GM19099 (cell line): ENCODE results near the gene ESRRA.

Experiments
- POLR2A ChIP-seq: IDR thresholded peaks from 3 replicates; pipeline ENCODE4 v1.6.1; 2011; ENCODE audit warnings: low read depth; ENCODE audit not compliant: insufficient read length; ENCODE audit errors: extremely low read depth

Gene ESRRA

GRCh38 chr11:64324692-64325469 is 19.6 kb downstream of the ESRRA start:
- TF ChIP-seq POLR2A = no peak

DNA sequence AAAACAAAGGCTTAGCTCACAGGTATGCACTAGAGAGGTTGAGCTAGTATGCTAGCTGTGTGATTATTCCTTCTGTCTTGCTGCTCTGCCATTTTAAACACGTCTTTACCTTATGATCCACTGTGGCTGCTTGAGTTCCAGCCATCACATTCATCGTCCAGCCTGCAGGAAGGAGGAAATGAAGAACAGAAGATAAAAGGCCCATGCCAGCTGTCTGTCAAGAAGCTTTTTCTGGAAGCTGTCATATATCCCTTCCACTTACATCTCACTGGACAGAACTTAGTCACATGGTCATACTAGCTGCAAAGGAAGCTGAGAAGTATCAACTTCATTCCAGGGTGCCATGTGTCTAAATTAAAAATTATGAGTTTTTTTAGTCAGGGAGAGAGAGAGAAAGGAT is 22.1 kb downstream of the ESRRA start:
- TF ChIP-seq POLR2A = no peak

DNA sequence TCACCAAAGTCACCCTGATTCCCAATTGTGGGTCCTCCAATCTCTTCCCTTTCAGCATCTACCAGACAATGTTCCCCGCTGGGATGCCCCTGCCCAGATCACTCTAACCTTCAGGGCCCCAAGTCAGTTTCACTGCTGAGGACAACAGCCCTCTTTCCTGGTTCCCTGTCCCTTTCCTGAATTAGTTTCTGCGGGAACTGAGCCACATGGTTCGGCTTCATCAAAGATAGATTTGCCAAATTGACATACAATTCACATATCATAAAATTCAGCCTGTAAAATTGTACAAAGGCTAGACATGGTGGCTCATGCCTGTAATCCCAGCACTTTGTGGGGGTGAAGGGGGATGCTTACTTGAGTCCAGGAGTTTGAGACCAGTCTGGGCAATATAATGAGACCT is 22.7 kb downstream of the ESRRA start:
- no peak for TF ChIP-seq POLR2A

DNA sequence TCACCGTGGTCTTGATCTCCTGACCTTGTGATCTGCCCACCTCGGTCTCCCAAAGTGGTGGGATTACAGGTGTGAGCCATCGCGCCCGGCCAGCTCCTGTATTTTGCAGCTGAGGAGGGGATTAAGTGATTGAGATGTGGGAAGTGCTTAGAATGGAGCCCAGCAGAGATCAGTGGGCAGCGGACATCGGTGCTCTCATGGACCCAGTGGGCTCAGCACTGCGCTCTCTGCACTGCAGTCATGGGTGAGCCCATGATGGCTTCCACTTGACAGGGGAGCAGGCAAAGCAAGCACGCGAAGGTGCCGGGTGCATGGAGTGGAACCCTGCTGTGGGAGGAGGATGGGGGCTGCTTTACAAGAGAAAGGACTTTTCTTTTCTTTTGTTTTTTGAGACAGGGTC is 25.6 kb downstream of the ESRRA start:
- no peak for TF ChIP-seq POLR2A

- no peak for TF ChIP-seq POLR2A
These were observed 26.4 kb downstream of the ESRRA start for GRCh38 chr11:64331569-64332371.

DNA sequence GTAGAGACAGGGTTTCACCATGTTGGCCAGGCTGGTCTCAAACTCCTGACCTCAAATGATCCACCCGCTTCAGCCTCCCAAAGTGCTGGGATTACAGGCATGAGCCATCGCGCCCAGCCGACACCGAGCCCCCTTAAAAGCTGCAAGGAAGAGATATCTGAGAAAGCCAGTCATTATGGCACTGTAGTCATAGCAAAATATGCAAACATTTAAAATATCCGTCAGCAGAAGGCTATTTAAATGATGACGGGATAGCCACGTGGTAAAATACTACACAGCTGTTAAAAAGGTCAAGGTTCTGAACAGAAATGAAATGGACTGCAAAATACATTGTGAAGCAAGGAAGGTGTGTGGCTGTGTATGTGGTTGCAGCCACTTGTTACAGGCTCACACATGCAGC is 28.2 kb downstream of the ESRRA start:
- TF ChIP-seq POLR2A = no peak

DNA sequence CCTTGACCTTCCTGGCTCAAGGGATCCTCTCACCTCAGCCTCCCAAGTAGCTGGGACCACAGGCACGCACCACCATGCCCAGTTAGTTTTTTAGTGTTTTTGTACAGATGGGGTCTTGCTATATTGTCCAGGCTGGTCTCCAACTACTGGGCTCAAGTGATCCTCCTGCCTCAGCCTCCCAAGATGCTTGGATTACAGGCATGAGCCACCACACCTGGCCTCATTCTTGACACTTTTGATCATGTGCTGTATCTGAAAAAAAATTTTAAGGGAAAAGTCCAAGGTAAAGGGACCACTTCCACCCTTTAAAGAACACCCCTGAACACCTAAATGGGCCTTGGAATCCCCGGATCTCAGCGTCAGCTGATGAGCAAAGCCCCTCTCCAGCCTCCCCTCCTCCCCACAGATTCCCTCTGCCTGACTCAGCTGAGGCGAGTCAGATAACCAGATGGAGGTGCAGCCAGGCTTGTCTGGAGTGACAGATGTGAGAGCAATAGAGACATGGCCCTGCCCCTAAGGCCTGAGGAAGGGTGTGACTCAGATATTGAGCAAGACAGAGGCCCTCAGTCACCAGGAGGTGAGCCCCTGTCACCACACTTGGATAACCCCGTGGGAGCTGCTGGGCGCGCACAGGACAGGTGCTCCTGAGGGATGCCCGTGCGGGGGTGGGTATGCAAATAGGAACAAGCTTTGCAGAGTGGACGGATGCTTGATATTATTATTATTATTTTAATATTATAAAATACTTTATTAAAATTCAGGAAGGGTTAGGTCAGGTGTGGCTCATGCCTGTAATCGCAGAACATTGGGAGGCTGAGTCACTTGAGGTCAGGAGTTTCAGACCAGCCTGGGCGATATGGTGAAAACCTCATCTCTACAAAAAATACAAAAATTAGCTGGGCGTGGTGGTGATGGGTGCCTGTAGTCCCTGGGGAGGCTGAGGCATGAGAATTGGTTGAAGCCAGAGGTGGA is 29.7 kb downstream of the ESRRA start:
- TF ChIP-seq POLR2A = peak; percentile 46

DNA sequence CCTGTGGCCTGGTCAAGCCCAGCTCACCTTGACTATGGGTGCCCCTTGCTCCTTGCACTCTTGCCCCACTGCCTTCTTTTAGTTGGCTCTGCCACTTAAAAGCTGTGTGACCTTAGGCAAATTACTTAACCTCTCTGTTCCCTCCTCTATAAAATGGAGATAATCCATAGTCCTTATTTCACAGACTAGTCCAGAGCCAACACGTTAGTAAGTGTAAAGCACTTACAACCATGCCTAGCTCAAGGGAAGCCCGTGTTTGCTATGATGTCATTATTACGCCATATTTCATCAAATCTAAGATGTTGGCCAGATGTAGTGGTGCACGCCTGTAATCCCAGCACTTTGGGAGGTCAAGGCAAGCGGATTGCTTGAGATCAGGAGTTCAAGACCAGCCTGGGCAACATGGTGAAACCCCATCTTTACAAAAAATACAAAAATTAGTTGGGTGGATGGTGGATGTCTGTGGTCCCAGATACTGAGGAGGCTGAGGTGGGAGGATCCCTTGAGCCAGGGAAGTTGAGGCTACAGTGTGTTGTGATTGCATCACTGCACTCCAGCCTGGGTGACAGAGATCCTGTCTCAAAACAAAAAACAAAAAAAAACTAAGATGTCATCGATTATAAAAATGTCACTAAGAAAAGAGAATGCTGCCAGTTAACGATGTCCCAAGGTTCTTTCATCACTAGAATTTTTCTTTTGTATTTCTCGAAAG is 32.4 kb downstream of the ESRRA start:
- TF ChIP-seq POLR2A = no peak

- no peak for TF ChIP-seq POLR2A
These were observed 33.4 kb downstream of the ESRRA start for GRCh38 chr11:64338716-64339115.

DNA sequence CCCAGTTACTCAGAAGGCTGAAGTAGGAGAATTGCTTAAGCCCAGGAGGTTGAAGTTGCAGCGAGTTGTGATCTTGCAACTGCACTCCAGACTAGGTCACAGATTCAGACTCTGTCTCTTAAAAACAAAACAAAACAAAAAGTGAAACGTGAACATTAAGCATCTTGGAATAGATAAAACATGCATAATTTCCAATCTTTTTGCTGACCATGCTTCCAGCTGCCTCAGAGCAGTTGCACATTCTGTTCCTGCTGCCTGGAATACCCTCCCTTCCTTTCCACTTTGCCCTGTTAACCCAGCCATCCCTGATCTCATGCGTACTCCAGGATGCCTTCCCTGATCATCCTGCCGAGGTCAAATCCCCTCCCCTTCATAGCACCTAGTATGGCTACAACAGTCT is 34.0 kb downstream of the ESRRA start:
- peak; percentile 20 for TF ChIP-seq POLR2A

- peak; percentile 70 for TF ChIP-seq POLR2A
These were observed 34.6 kb downstream of the ESRRA start, which contains the start of gene CCDC88B for GRCh38 chr11:64339754-64340408. TSS of gene CCDC88B (plus strand) at chr11:64340204. CDS start at chr11:64340267, 63 bp downstream.

DNA sequence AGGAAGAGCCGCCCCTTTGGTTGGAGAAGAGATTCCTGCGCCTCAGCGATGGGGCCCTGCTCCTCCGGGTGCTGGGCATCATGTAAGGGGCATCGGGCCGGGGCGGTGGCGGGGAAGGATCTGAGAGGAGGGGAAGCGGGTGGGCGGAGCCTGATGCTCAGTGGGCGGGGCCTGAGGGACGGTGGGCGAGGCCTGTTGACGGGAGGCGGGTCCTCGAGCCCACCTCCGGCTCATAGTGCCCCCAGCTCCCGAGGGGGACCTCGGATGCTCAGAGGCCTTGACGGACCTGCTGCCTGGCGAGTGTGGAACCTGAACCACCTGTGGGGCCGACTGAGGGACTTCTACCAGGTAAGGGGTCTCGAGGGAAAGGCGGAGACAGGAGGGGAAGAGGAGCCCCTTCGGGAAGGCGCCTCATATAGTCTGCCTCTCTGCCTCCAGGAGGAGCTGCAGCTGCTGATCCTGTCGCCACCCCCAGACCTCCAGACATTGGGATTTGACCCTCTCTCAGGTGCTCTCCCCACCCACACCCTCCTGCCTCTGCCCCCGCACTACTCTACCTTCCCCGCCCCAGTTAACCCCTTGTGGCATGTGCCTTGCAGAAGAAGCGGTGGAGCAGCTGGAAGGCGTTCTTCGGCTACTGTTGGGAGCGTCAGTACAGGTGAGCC is 35.5 kb downstream of the ESRRA start:
- peak; percentile 40 for TF ChIP-seq POLR2A

GRCh38 chr11:64341429-64341828 is 36.1 kb downstream of the ESRRA start:
- TF ChIP-seq POLR2A = no peak
